HL-60/S4 (cell line): Measurements from ENCODE around the gene MMP14.
"Not testable (repeated sequence)": the region's sequence is repeated elsewhere in the genome, so short reads cannot be mapped to it uniquely, and the experiment has no call there.

Experiments used
- in situ Hi-C: fragments of 300-500 bp; cut with MboI; formaldehyde crosslinking; loops from 2 replicates; pipeline ENCODE4 v1.14.3; 2022; ENCODE audit warnings: low sequenced_read_pairs

MMP14 gene

DNA sequence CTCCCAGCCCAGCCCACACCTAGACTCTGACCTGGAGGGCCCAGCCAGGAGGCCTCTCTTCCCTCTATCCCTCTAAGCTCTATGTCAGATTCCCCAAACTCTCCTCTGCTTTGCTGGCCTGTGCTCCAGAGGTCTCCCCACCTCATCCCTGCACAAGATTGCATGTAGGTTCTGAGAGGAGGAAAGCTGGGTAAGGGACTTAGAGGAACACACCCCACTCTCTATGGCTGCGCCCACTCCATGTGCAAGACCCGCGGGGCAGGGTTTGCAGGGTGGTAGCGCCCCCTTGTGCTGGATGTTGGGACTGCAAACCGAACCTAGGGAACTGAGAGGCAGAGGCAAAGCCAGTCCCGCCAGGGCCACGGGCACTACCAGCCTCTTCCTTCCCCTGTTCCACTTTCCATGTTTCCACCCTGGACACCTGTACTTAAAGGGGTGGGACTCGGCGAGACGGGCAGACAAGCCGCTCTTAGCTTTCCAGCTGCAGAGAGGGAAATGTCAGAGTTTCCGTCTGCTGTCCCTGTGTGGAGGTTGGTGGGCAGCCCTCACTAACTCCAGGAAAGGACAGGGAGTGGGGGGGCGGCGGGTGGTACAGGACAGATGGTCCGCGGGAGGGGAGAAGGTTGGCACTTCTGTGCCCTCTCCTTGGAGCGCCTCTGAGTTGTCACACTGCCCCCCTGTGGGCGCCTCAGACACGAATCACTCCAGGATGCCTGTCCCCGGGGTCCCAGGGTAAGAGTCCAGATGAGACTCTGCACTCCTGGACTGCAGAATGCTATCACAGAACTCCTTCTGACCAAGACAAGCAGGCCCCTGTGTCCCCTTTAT, 16.8 kb downstream of the MMP14 start:
- in situ Hi-C loops = loop anchor here (10.0 kb wide), 1 partner anchor 78 kb away; no protein-coding TSS in a partner anchor

DNA sequence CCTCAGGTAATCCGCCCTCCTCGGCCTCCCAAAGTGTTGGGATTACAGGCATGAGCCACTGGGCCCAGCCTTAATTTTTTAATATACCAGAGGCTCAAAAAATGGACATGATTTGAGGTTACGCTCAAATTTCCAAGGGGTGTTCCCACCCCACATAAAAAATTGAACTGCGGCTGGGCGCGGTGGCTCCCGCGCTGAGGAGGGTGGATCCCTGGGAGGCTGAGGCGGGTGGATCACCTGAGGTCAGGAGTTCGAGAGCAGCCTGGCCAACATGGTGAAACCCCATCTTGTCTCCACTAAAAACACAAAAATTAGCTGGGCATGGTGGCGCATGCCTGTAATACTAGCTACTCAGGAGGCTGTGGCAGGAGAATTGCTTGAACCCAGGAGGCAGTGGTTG, 17.9 kb downstream of the MMP14 start:
- in situ Hi-C loops = loop anchor here (10.0 kb wide), 1 partner anchor 79 kb away; no protein-coding TSS in a partner anchor

DNA sequence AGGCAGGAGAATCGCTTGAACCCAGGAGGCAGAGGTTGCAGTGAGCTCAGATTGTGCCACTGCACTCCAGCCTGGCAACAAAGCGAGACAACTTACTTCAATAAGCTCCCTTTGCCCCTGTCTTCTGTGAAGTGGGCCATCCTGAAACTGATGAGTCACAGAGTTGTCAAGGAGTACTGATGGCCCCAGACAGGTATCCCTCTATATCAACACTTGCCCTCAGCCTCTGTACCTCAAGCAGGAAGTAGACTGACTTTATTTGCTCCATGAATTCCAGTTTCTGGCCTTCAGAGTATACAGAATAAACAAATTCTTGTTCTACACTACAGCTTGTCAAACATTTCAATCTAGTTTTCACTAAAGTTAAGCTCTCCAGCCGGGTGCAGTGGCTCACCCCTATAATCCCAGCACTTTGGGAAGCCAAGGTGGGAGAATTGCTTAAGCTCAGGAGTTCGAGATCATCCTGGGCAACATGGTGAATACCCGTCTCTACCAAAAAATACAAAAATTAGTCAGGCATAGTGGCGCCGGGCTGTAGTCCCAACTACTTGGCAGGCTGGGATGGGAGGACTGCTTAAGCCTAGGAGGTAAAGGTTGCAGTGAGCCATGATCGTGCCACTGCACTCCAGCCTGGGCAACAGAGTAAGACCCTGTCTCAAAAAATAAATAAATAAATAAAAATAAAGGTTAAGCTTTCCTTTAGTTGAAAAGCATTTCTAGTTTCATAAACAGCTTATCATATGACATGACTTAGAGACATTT, 18.8 kb downstream of the MMP14 start:
- in situ Hi-C loops = loop anchor here (5.0 to 10.0 kb wide), 2 partner anchors 38 to 80 kb away; partner anchors contain the start of gene SLC7A7

DNA sequence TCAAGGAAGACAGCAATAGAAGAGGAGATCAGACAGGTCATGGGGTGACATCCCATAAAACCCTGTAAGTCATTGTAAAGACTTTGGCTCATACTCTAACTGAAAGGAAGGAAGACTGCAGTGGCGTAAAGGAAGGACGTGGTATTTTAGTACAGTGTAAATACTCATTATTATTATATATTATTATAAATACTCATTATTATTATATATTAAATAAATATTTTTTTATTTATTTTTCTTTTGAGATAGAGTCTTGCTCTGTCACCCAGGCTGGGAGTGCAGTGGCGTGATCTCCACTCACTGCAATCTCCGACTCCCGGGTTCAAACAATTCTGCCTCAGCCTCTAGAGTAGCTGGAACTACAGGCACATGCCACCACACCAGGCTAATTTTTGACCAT, 20.0 kb downstream of the MMP14 start:
- in situ Hi-C loops = loop anchor here (5.0 to 10.0 kb wide), 2 partner anchors 39 to 82 kb away; partner anchors contain the start of gene SLC7A7

DNA sequence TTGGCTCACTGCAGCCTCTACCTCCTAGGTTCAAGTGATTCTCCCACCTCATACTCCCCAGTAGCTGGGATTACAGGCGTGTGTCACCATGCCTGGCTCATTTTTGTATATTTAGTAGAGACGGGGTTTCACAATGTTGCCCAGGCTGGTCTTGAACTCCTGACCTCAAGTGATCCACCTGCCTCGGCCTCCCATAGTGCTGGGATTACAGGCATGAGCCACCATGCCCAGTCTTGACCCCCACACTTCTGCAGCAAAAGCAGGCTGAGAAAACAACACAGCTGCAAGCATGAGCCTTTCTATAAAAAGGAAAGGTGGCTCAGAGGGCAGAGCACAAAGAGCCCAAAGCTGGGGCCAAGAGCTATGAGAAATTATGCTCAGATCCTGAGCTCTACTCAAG, 24.0 kb downstream of the MMP14 start:
- in situ Hi-C loops = not testable (repeated sequence)

DNA sequence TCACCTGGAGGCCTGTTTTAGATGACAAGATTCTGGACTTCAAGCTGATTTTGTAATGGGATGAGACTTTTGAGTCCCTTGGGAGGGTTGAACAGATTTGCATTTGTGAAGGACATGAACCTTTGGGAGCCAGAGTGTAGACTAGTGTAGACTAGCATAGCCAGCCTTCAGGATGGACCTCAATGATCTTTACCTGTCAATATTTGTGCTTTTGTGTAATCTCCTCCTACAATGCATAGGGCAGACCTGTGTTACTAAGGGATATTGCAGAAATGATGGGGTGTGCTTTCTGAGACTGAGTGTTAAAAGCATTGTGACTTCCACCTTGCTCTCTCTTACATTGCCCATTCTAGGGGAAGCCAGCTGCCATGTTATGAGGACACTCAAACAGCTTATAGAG, 25.3 kb downstream of the MMP14 start:
- in situ Hi-C loops = no loop called here

DNA sequence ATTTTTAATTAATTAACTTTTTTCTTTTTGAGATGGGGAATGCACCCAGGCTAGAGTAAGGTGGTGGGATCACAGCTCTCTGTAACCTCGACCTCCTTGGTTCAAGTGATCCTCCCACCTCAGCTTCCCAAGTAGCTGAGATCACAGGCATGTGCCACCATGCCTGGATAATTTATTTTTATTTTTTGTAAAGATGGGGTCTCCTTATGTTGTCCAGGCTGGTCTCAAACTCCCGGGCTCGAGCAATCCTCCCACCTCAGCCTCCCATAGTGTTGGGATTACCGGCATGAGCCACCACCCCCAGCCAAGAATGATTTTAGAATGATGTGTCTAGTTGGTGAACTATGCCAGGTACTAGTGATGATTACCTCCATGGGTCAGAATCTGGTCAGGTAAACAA, 28.6 kb downstream of the MMP14 start:
- in situ Hi-C loops = no loop called here

DNA sequence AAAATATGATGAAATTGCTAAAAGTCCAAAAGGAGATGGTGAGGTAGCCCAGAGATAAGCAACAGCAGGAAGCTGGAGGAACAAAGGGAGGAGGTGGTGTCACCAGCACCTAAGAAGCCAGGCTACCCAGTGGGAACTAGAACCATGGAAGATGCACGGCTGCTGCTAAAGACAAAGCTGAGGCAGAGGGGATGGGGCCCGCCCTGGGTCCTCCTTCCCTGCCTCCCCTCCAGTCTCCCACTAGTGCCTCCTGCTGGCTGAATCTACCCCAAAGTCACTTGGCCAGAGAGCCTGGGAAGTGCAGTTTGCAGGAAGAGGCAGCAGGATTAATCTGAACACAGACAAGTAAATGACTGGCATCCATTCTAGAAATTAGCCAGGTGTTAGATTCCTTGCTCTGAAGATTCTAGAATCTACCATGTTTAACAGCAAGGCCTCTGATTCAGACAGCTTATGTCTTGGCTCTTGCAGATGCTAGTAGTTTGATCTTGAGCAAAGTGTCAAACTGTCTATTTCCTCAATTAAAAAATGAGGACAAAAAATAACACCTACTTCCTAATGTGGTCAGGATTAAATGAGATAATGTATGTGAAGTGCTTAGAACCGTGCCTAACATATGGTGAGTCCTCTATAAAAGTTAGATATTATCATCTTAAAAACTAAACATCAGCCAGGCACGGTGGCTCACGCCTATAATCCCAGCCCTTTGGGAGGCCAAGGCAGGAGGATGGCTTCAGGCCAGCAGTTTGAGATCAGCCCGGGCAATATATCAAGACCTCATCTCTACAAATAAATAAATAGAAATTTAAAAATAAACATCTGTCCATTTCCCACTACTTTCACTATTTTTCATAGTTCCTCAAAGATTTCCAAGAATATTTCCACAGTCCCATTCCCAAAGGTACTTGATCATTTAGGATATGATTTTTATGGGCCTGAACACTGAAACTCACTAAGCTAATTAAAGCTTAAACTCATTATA, 29.3 kb downstream of the MMP14 start:
- in situ Hi-C loops = no loop called here

DNA sequence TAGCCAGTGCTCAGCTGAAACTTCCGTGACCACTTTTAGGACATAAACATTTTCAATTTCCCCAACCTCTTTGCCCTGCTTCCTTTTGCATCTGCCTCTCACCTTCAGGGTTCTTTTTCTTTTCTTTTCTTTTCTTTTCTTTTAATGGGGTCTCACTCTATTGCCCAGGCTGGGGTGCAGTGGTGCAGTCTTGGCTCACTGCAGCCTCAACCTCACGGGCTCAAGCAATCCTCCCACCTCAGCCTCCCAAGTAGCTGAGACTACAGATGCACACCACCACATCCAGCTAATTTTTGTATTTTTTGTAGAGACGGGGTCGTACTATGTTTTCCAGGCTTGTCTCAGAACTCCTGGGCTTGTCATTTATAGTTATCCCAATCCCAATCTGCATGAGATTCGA, 30.5 kb downstream of the MMP14 start:
- in situ Hi-C loops = no loop called here

DNA sequence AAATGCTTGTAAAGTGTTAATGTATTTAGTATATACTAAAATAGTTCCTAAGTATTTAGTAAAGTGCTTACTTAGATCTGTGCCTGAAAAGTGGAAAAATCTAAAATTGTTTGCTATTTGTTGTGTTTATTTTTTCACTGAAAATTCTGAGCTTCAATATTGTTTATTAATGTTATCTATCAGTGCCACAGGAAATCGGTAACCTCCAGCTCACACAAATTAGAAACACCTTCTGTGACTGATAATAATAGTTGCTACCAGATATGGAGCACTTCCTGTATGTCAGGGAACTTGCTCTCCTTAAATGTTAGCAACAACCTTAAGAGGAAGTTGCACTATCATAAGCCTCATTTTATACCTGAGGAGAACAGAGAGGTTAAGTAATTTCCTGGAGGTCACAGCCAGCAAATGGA, 34.4 kb downstream of the MMP14 start:
- in situ Hi-C loops = no loop called here

DNA sequence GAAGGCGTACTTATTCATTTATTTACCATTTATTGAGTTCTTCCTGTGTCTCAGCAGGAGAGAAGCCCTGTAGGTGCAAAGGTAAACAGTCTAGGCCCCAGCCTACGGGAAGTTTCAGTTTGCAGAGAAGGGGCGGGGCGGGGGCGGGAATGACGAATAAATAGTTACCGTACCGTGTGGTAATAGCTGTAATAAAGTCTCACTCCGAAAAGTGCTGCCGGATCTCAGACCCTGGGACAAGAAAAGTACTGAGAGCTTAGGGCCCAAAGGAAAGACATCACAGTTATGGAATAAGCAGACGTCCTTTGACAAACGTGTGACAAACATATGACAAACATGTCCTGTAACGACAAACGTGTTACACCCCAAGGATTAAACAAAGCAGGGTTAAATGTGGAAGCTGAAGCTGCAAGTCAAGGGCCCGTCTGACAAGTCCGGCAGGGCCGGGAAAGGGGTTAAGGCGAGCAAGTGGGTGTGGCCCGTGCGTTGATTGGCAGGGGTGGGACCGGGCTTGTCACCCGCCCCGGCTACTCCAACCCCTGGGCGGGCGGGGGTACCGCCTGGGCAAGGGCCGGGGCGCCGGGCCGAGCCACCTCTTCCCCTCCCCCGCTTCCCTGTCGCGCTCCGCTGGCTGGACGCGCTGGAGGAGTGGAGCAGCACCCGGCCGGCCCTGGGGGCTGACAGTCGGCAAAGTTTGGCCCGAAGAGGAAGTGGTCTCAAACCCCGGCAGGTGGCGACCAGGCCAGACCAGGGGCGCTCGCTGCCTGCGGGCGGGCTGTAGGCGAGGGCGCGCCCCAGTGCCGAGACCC, 35.0 kb downstream of the MMP14 start, which contains the start of gene LRP10:
TSS of gene LRP10 (plus strand) at position 517 of the 809 bp plus-strand sequence. CDS start 564 bp downstream, outside the sequence.
- in situ Hi-C loops = no loop called here

DNA sequence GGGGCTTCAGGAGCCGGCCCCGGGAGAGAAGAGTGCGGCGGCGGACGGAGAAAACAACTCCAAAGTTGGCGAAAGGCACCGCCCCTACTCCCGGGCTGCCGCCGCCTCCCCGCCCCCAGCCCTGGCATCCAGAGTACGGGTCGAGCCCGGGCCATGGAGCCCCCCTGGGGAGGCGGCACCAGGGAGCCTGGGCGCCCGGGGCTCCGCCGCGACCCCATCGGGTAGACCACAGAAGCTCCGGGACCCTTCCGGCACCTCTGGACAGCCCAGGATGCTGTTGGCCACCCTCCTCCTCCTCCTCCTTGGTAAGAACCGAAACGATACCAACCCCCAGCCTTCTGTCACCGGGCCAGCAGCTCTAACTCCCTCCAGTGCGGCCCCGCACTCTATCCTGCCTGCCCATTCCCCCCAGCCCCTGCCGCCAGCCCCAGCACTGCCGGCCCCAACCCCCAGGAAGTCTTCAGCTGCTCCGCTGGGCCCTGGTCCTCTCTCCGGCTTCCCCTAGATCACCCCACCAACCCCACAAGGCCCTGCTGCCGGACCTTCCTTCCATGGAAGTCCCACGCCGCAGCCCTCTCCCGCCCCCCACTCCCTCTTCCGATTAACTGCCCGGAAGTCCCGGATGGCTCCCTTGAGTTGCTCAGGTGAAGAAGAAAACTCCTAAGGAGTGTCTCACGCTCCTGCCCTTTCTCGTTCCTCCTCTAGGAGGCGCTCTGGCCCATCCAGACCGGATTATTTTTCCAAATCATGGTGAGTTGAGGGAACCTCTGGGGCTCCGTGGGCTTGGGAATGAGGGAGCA, 35.8 kb downstream of the MMP14 start:
- in situ Hi-C loops = no loop called here

DNA sequence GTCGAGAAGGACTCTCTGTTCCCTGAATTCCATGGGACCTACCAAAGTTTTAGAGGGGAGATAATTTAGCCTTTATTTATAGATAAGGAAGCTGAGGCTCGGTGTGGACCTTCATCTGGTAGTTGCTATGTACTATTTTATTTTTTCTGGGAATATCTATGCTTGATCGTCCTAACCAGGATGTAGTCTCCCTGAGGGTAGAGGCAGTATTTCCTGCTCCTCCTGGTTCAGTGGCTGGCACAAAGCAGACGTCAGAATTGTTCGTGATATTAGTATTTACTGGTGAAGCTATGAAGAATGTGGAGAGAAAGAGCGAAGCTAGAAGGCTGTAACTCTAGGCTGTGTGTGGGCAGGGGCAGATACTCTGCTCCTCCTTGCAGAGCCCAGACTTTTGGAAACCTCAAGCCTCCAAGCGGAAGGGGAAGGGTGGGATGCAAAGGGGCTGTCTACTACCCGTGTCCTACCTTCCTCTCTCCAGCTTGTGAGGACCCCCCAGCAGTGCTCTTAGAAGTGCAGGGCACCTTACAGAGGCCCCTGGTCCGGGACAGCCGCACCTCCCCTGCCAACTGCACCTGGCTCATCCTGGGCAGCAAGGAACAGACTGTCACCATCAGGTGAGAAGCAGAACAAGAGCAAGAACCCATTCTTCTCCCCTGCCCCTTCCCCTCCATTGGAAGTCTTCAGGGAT, 36.6 kb downstream of the MMP14 start:
- in situ Hi-C loops = no loop called here

DNA sequence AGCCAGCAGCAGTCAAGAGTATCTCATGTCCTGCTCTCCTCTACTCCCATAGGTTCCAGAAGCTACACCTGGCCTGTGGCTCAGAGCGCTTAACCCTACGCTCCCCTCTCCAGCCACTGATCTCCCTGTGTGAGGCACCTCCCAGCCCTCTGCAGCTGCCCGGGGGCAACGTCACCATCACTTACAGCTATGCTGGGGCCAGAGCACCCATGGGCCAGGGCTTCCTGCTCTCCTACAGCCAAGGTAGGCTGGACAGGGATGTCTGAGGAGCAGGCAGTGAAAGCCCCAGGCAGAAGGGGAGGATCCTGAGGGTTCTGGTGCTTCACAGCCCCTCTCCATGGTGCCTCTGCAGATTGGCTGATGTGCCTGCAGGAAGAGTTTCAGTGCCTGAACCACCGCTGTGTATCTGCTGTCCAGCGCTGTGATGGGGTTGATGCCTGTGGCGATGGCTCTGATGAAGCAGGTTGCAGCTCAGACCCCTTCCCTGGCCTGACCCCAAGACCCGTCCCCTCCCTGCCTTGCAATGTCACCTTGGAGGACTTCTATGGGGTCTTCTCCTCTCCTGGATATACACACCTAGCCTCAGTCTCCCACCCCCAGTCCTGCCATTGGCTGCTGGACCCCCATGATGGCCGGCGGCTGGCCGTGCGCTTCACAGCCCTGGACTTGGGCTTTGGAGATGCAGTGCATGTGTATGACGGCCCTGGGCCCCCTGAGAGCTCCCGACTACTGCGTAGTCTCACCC, 38.8 kb downstream of the MMP14 start:
- in situ Hi-C loops = no loop called here

DNA sequence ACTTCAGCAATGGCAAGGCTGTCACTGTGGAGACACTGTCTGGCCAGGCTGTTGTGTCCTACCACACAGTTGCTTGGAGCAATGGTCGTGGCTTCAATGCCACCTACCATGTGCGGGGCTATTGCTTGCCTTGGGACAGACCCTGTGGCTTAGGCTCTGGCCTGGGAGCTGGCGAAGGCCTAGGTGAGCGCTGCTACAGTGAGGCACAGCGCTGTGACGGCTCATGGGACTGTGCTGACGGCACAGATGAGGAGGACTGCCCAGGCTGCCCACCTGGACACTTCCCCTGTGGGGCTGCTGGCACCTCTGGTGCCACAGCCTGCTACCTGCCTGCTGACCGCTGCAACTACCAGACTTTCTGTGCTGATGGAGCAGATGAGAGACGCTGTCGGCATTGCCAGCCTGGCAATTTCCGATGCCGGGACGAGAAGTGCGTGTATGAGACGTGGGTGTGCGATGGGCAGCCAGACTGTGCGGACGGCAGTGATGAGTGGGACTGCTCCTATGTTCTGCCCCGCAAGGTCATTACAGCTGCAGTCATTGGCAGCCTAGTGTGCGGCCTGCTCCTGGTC, 39.4 kb downstream of the MMP14 start:
- in situ Hi-C loops = no loop called here

DNA sequence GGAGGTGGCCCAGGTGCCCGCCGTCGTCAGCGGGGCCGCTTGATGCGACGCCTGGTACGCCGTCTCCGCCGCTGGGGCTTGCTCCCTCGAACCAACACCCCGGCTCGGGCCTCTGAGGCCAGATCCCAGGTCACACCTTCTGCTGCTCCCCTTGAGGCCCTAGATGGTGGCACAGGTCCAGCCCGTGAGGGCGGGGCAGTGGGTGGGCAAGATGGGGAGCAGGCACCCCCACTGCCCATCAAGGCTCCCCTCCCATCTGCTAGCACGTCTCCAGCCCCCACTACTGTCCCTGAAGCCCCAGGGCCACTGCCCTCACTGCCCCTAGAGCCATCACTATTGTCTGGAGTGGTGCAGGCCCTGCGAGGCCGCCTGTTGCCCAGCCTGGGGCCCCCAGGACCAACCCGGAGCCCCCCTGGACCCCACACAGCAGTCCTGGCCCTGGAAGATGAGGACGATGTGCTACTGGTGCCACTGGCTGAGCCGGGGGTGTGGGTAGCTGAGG, 40.7 kb downstream of the MMP14 start:
- in situ Hi-C loops = no loop called here
